IMR-90 (cell line): ENCODE measurements around the gene INPP5E. TPM values are rescaled to one million over a fixed set of nuclear protein-coding genes. Genes with fewer than 3 reads are reported as not detected.
A peak's percentile ranks its signal among the peaks of the same experiment; 100 is the strongest.

Experiments used
- ATAC-seq: fragments of 200-7000 bp; cut with Tn5 transposase; 2 replicates; pipeline ENCODE4 v1.9.1; 2020; ENCODE audit warnings: low read depth, mild to moderate bottlenecking, moderate library complexity
- BruUV-seq: library from RNA; stranded (reverse); fragments of 400-500 nt; replicated peaks from 2 replicates; lab custom pipeline; 2021; lab: Mats Ljungman, UMichigan
- CTCF ChIA-PET: fragments of 300-600 bp; formaldehyde crosslinking; extraction: SDS; loops from one replicate; lab custom pipeline; 2021; ENCODE audit warnings: antibody characterized with exemption; lab: Yijun Ruan, JAX
- POLR2A ChIA-PET: fragments of 300-600 bp; sonication (Branson Sonifier 250); formaldehyde crosslinking; loops from one replicate; lab custom pipeline; 2022; ENCODE audit warnings: antibody characterized with exemption; ENCODE audit not compliant: unreplicated experiment; lab: Charles Lee
- DNase-seq: peaks from one replicate; pipeline ENCODE4 v3.0.0; 2013
- H2AFZ ChIP-seq: replicated peaks from 2 replicates; pipeline ENCODE3; 2013; ENCODE audit warnings: low read length, mild to moderate bottlenecking; ENCODE audit not compliant: poor library complexity
- H2AK5ac ChIP-seq: 2 replicates; pipeline ENCODE4 v1.6.1; 2013; ENCODE audit warnings: low read depth, low read length, inconsistent platforms
- H2AK9ac ChIP-seq: replicated peaks from 2 replicates; pipeline ENCODE3; 2013; ENCODE audit warnings: mild to moderate bottlenecking, low read depth, low read length, moderate library complexity; ENCODE audit not compliant: poor library complexity
- H2BK120ac ChIP-seq: 2 replicates; pipeline ENCODE4 v1.6.1; 2013; ENCODE audit warnings: low read depth, low read length, inconsistent platforms
- H2BK15ac ChIP-seq: 3 replicates; pipeline ENCODE4 v1.6.1; 2013; ENCODE audit warnings: low read depth, low read length, inconsistent platforms
- H2BK20ac ChIP-seq: 2 replicates; pipeline ENCODE4 v1.6.1; 2013; ENCODE audit warnings: low read depth, mild to moderate bottlenecking, inconsistent platforms, low read length, moderate library complexity
- H2BK5ac ChIP-seq: 2 replicates; pipeline ENCODE4 v1.6.1; 2013; ENCODE audit warnings: mild to moderate bottlenecking, low read depth, low read length, inconsistent platforms; ENCODE audit not compliant: poor library complexity, severe bottlenecking
- H3K14ac ChIP-seq: replicated peaks from 2 replicates; pipeline ENCODE4 v1.6.1; 2013; ENCODE audit warnings: low read depth, low read length, inconsistent platforms
- H3K18ac ChIP-seq: 2 replicates; pipeline ENCODE4 v1.6.1; 2013; ENCODE audit warnings: low read depth, low read length, control low read depth
- H3K23ac ChIP-seq: 2 replicates; pipeline ENCODE4 v1.6.1; 2013; ENCODE audit warnings: low read depth, low read length, inconsistent platforms
- H3K27ac ChIP-seq: 2 replicates; pipeline ENCODE4 v1.5.1; 2013; ENCODE audit warnings: mild to moderate bottlenecking, control low read depth, low read length; ENCODE audit not compliant: insufficient read depth
- H3K27me3 ChIP-seq: 2 replicates; pipeline ENCODE4 v1.6.1; 2013; ENCODE audit warnings: low read length; ENCODE audit not compliant: control insufficient read depth, insufficient read depth
- H3K36me3 ChIP-seq: 2 replicates; pipeline ENCODE4 v1.6.1; 2013; ENCODE audit warnings: low read length, mixed read lengths; ENCODE audit not compliant: control insufficient read depth, insufficient read depth
- H3K4ac ChIP-seq: 2 replicates; pipeline ENCODE4 v1.6.1; 2013; ENCODE audit warnings: low read depth, low read length, inconsistent platforms
- H3K4me1 ChIP-seq: 2 replicates; pipeline ENCODE4 v1.6.1; 2013; ENCODE audit warnings: low read length, mixed read lengths; ENCODE audit not compliant: control insufficient read depth, insufficient read depth
- H3K4me2 ChIP-seq: 2 replicates; pipeline ENCODE4 v1.6.1; 2013; ENCODE audit warnings: low read depth, mild to moderate bottlenecking, control low read depth, low read length, moderate library complexity
- H3K4me3 ChIP-seq: 2 replicates; pipeline ENCODE4 v1.5.1; 2013; ENCODE audit warnings: low read depth, mild to moderate bottlenecking, control low read depth, low read length, moderate library complexity; ENCODE audit not compliant: insufficient read depth
- H3K56ac ChIP-seq: 2 replicates; pipeline ENCODE4 v1.6.1; 2013; ENCODE audit warnings: low read length, inconsistent platforms; ENCODE audit not compliant: insufficient read depth; ENCODE audit errors: extremely low read depth
- H3K79me1 ChIP-seq, 2 experiments: 2 replicates each; pipeline ENCODE4 v1.6.1; 2013; ENCODE audit warnings: low read length in 2 of 2, inconsistent platforms in 1 of 2, low read depth in 1 of 2
- H3K9ac ChIP-seq: 2 replicates; pipeline ENCODE4 v1.6.1; 2013; ENCODE audit warnings: low read depth, low read length, control low read depth
- H3K9me1 ChIP-seq: 2 replicates; pipeline ENCODE4 v1.6.1; 2013; ENCODE audit warnings: low read length, inconsistent platforms; ENCODE audit not compliant: insufficient read depth
- H3K9me3 ChIP-seq: 2 replicates; pipeline ENCODE4 v1.6.1; 2013; ENCODE audit warnings: low read length; ENCODE audit not compliant: control insufficient read depth, insufficient read depth
- H4K20me1 ChIP-seq: 2 replicates; pipeline ENCODE4 v1.6.1; 2013; ENCODE audit warnings: low read length, inconsistent platforms; ENCODE audit not compliant: insufficient read depth
- H4K5ac ChIP-seq: 2 replicates; pipeline ENCODE4 v1.6.1; 2013; ENCODE audit warnings: mild to moderate bottlenecking, low read depth, low read length, control low read depth
- H4K8ac ChIP-seq, 2 experiments: 2 replicates each; pipeline ENCODE4 v1.6.1; 2013; ENCODE audit warnings: low read depth in 2 of 2, low read length in 2 of 2, control low read depth in 1 of 2, inconsistent platforms in 1 of 2
- H4K91ac ChIP-seq: 2 replicates; pipeline ENCODE4 v1.6.1; 2013; ENCODE audit warnings: low read depth, low read length, inconsistent platforms; ENCODE audit not compliant: insufficient read depth
- BHLHE40 ChIP-seq: fragments of 150-350 bp; IDR thresholded peaks from 2 replicates; pipeline ENCODE4 v1.6.1; 2016; ENCODE audit warnings: mild to moderate bottlenecking, low read depth, low read length
- CEBPB ChIP-seq: IDR thresholded peaks from 2 replicates; pipeline ENCODE4 v1.6.1; 2012; ENCODE audit warnings: low read depth, low read length, improper control_type of control experiment
- CHD1 ChIP-seq: IDR thresholded peaks from 2 replicates; pipeline ENCODE4 v1.6.1; 2012; ENCODE audit warnings: low read depth, low read length, improper control_type of control experiment
- CTCF ChIP-seq: conservative IDR thresholded peaks from 2 replicates; pipeline ENCODE4 v1.5.1; 2012; ENCODE audit warnings: mild to moderate bottlenecking, low read depth, low read length, improper control_type of control experiment
- FOS ChIP-seq: fragments of 150-350 bp; IDR thresholded peaks from 2 replicates; pipeline ENCODE4 v1.6.1; 2016; ENCODE audit warnings: low read depth, low read length
- MAFK ChIP-seq: IDR thresholded peaks from 2 replicates; pipeline ENCODE4 v1.6.1; 2012; ENCODE audit warnings: low read depth, low read length, improper control_type of control experiment
- MAZ ChIP-seq: IDR thresholded peaks from 2 replicates; pipeline ENCODE4 v1.6.1; 2012; ENCODE audit warnings: low read depth, mild to moderate bottlenecking, low read length, improper control_type of control experiment, moderate library complexity, borderline replicate concordance
- MXI1 ChIP-seq: IDR thresholded peaks from 2 replicates; pipeline ENCODE4 v1.6.1; 2012; ENCODE audit warnings: low read depth, mild to moderate bottlenecking, low read length, moderate library complexity, borderline replicate concordance
- NFE2L2 ChIP-seq: fragments of 150-350 bp; IDR thresholded peaks from 2 replicates; pipeline ENCODE4 v1.6.1; 2016; ENCODE audit warnings: low read depth, mild to moderate bottlenecking, low read length
- POLR2A ChIP-seq: IDR thresholded peaks from 2 replicates; pipeline ENCODE4 v1.6.1; 2012; ENCODE audit warnings: mild to moderate bottlenecking, low read depth, low read length
- RAD21 ChIP-seq: IDR thresholded peaks from 2 replicates; pipeline ENCODE4 v1.6.1; 2012; ENCODE audit warnings: low read length, improper control_type of control experiment
- RCOR1 ChIP-seq: IDR thresholded peaks from 2 replicates; pipeline ENCODE4 v1.6.1; 2012; ENCODE audit warnings: mild to moderate bottlenecking, low read length, improper control_type of control experiment; ENCODE audit not compliant: insufficient replicate concordance
- RFX5 ChIP-seq: IDR thresholded peaks from 2 replicates; pipeline ENCODE4 v1.8.0; 2012; ENCODE audit warnings: low read depth, mild to moderate bottlenecking, low read length, moderate library complexity
- SMC3 ChIP-seq: fragments of 150-350 bp; IDR thresholded peaks from 2 replicates; pipeline ENCODE4 v1.6.1; 2016; ENCODE audit warnings: low read depth, mild to moderate bottlenecking, antibody characterized with exemption, low read length, moderate library complexity
- WGBS, 2 experiments: methylation state at CpG; one replicate each; pipeline versions ENCODE4 v1.1.5 to v1.1.7; 2013; ENCODE audit warnings: missing lambda C conversion rate in 2 of 2; ENCODE audit not compliant: insufficient read length in 1 of 2; ENCODE audit errors: extremely low coverage in 2 of 2; 5-methylcytosine and 5-hydroxymethylcytosine counted together
- dilution Hi-C: fragments of 300-500 bp; cut with HindIII; formaldehyde crosslinking; loops from one replicate; pipeline ENCODE4 v1.14.3; 2018; ENCODE audit warnings: low sequenced_read_pairs; ENCODE audit not compliant: unreplicated experiment
- in situ Hi-C: fragments of 300-500 bp; cut with MboI; formaldehyde crosslinking; loops from 3 replicates; pipeline ENCODE4 v1.14.3; 2019; ENCODE audit warnings: low sequenced_read_pairs, inconsistent platforms, mixed read lengths
- intact Hi-C: fragments of 100-400 bp; cut with micrococcal nuclease; formaldehyde crosslinking; loops from 2 replicates; pipeline ENCODE4 v1.10.0; 2022
- polyA plus RNA-seq, 3 experiments: library from polyadenylated mRNA; depleted of rRNA; stranded (reverse); fragments of >200 nt; gene quantifications; 2 replicates each; pipeline ENCODE4 v1.2.3, GENCODE V29; 2012; ENCODE audit warnings: low replicate concordance in 1 of 3
- total RNA-seq: library from RNA; depleted of rRNA; stranded (reverse); fragments of >200 nt; gene quantifications from 2 replicates; pipeline ENCODE4 v1.2.3, GENCODE V29; 2012
- TF ChIP-seq, protein P1 (sequence below): fragments of 150-350 bp; IDR thresholded peaks from 2 replicates; pipeline ENCODE4 v1.6.1; 2016; ENCODE audit warnings: low read depth, mild to moderate bottlenecking, low read length, moderate library complexity, borderline replicate concordance

Gene INPP5E
- total and polyA plus RNA-seq, 2 of the 4 experiments (the other 2 are of a cell fraction), result 1.6 to 9.4 TPM

GRCh38 chr9:136380381-136380780 lies 59.3 kb downstream of the INPP5E start:
- CTCF ChIA-PET, result no interaction called here
- Histone ChIP-seq H4K91ac (no peak overlapping the region), H2BK15ac (no peak overlapping the region), H4K8ac (no peak overlapping the region), H3K36me3 (peaks cover 54% of the 10 kb centered on the region), H3K27me3 (no peaks in the 10 kb centered on the region), H3K4ac (no peak overlapping the region), H2AFZ (no peak overlapping the region), H3K79me1 (no peaks in the 10 kb centered on the region), H2AK5ac (no peak overlapping the region), H3K56ac (no peak overlapping the region), H3K4me3 (no peak overlapping the region), H4K20me1 (no peaks in the 10 kb centered on the region), H3K9ac (no peak overlapping the region), H3K9me3 (no peaks in the 10 kb centered on the region), H4K5ac (no peak overlapping the region), H3K4me2 (no peak overlapping the region), H3K4me1 (no peaks in the 10 kb centered on the region), H3K14ac (no peak overlapping the region), H2BK120ac (no peak overlapping the region), H2BK5ac (no peak overlapping the region), H3K18ac (no peak overlapping the region), H3K9me1 (no peaks in the 10 kb centered on the region), H3K27ac (no peak overlapping the region), H2BK20ac (no peak overlapping the region), H3K23ac (no peak overlapping the region), H2AK9ac (peak overlapping the region; percentile 28)
- dilution Hi-C loops (no loop called here), in situ Hi-C loops (no loop called here), intact Hi-C loops (no loop called here)
- DNase-seq (no peak), ATAC-seq (no peak)
- TF ChIP-seq CTCF (no peak), RCOR1 (no peak), FOS (no peak), CEBPB (no peak), NFE2L2 (no peak), POLR2A (no peak), MXI1 (no peak), SMC3 (no peak), CHD1 (no peak), RAD21 (no peak), RFX5 (no peak), MAZ (no peak), MAFK (no peak), BHLHE40 (no peak)
- TF ChIP-seq, protein P1, sequence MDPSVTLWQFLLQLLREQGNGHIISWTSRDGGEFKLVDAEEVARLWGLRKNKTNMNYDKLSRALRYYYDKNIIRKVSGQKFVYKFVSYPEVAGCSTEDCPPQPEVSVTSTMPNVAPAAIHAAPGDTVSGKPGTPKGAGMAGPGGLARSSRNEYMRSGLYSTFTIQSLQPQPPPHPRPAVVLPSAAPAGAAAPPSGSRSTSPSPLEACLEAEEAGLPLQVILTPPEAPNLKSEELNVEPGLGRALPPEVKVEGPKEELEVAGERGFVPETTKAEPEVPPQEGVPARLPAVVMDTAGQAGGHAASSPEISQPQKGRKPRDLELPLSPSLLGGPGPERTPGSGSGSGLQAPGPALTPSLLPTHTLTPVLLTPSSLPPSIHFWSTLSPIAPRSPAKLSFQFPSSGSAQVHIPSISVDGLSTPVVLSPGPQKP, result no peak
- POLR2A ChIA-PET, result no interaction called here
- 100% methylated on average over 4 of the region's 17 CpGs; no CpG with 5 or more reads in 1 of the 2 experiments for WGBS, 2 experiments
- BruUV-seq, result no TSS peak
